ENCODE data around the gene STPG4.
"Not testable (repeated sequence)": the region's sequence is repeated elsewhere in the genome, so short reads cannot be mapped to it uniquely, and the experiment has no call there.

STPG4 gene

GRCh38 chr2:47126783-47127182, 28.3 kb downstream of the STPG4 start:
- DNase-seq (ENCODE audit: low read depth in 2 of 2), result no peak

GRCh38 chr2:47124740-47125139, 30.4 kb downstream of the STPG4 start:
- not testable (repeated sequence) for DNase-seq (ENCODE audit: low read depth in 2 of 2)

- not testable (repeated sequence) for DNase-seq (ENCODE audit: low read depth in 2 of 2)
Measured at GRCh38 chr2:47120424-47120823, 34.7 kb downstream of the STPG4 start.

- DNase-seq (ENCODE audit: low read depth in 2 of 2), result no peak
Measured at GRCh38 chr2:47119001-47119400, 36.1 kb downstream of the STPG4 start.

GRCh38 chr2:47118581-47118980, 36.5 kb downstream of the STPG4 start:
- DNase-seq (ENCODE audit: low read depth in 2 of 2), result no peak

- DNase-seq (ENCODE audit: low read depth in 2 of 2), result no peak
Measured at GRCh38 chr2:47112665-47113435, 42.3 kb downstream of the STPG4 start.

GRCh38 chr2:47109680-47110079, 45.4 kb downstream of the STPG4 start:
- DNase-seq (ENCODE audit: low read depth in 2 of 2), result no peak

GRCh38 chr2:47109007-47109375, 46.1 kb downstream of the STPG4 start:
- DNase-seq (ENCODE audit: low read depth in 2 of 2), result no peak

GRCh38 chr2:47108267-47109006, 46.7 kb downstream of the STPG4 start:
- not testable (repeated sequence) for DNase-seq (ENCODE audit: low read depth in 2 of 2)

GRCh38 chr2:47107201-47107600, 47.9 kb downstream of the STPG4 start:
- not testable (repeated sequence) for DNase-seq (ENCODE audit: low read depth in 2 of 2)

- not testable (repeated sequence) for DNase-seq (ENCODE audit: low read depth in 2 of 2)
Measured at GRCh38 chr2:47106231-47106630, 48.9 kb downstream of the STPG4 start.

GRCh38 chr2:47099712-47100111, 55.4 kb downstream of the STPG4 start:
- DNase-seq (ENCODE audit: low read depth in 2 of 2), result not testable (repeated sequence)

- no peak for DNase-seq (ENCODE audit: low read depth in 2 of 2)
Measured at GRCh38 chr2:47098953-47099352, 56.2 kb downstream of the STPG4 start.

GRCh38 chr2:47097563-47097962, 57.5 kb downstream of the STPG4 start:
- no peak for DNase-seq (ENCODE audit: low read depth in 2 of 2)

- no peak for DNase-seq (ENCODE audit: low read depth in 2 of 2)
Measured at GRCh38 chr2:47096451-47096850, 58.7 kb downstream of the STPG4 start.

- no peak for DNase-seq (ENCODE audit: low read depth in 2 of 2)
Measured at GRCh38 chr2:47095349-47096020, 59.6 kb downstream of the STPG4 start.

GRCh38 chr2:47094511-47095142, 60.5 kb downstream of the STPG4 start:
- DNase-seq (ENCODE audit: low read depth in 2 of 2), result no peak

GRCh38 chr2:47093626-47094025, 61.5 kb downstream of the STPG4 start:
- DNase-seq (ENCODE audit: low read depth in 2 of 2), result no peak

GRCh38 chr2:47092465-47092864, 62.6 kb downstream of the STPG4 start:
- DNase-seq (ENCODE audit: low read depth in 2 of 2), result no peak

GRCh38 chr2:47091118-47091517, 64.0 kb downstream of the STPG4 start:
- DNase-seq (ENCODE audit: low read depth in 2 of 2), result no peak

GRCh38 chr2:47089083-47089464, 66.0 kb downstream of the STPG4 start:
- no peak for DNase-seq (ENCODE audit: low read depth in 2 of 2)

All from stimulated activated CD8-positive, alpha-beta memory T cell treated with anti-CD3 and anti-CD28 coated beads, Interleukin-7, amount 100 ng/mL, for 1 hour (primary cell).